Activated CD4-positive, alpha-beta T cell treated with anti-CD3 and anti-CD28 coated beads for 24 hours (primary cell): ENCODE results near the gene PTPN2.
"Not testable (repeated sequence)": the region's sequence is repeated elsewhere in the genome, so short reads cannot be mapped to it uniquely, and the experiment has no call there.

Experiments used
- DNase-seq, 2 donors: peaks; one replicate each; pipeline ENCODE4 v3.0.0-alpha.2; 2020; ENCODE audit warnings: low read depth in 2 of 2

PTPN2 gene

DNA sequence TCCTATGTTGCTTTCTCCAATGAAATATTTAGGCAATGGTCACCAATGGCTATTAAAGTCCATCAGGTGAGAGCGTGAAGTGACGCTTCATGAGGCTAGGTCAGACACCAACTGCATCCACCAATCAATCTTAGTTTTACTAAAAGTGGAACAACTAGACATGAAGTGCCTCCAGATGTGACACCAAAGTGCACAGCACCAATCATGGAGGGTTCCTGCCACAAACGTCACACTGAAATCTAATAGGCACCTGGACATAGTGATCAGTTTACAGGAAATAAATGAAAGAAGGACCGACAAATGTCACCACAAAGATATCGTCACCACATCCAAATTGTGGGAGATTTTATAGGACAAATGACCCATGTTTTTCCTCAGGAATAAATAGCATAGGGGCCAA lies 110.7 kb downstream of the PTPN2 start:
- no peak for DNase-seq

DNA sequence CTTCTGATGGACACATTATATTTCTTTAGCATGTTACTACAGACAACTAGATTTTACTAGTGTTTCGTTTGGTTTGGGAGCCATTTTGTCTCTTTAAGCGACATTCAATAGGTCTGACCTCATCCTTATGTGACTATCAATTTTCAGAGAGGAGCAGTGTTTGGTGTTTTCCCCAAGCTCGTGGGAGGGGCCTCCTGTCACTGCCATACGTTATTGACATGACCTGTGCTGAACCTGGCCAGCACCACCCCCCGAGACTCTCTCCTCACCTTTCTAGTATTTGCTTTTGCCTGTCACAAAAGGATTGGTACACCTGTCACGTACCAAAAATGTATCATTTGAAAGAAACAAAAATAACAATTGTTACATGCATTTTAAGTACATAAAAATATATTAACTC lies 111.9 kb downstream of the PTPN2 start:
- DNase-seq: no peak

DNA sequence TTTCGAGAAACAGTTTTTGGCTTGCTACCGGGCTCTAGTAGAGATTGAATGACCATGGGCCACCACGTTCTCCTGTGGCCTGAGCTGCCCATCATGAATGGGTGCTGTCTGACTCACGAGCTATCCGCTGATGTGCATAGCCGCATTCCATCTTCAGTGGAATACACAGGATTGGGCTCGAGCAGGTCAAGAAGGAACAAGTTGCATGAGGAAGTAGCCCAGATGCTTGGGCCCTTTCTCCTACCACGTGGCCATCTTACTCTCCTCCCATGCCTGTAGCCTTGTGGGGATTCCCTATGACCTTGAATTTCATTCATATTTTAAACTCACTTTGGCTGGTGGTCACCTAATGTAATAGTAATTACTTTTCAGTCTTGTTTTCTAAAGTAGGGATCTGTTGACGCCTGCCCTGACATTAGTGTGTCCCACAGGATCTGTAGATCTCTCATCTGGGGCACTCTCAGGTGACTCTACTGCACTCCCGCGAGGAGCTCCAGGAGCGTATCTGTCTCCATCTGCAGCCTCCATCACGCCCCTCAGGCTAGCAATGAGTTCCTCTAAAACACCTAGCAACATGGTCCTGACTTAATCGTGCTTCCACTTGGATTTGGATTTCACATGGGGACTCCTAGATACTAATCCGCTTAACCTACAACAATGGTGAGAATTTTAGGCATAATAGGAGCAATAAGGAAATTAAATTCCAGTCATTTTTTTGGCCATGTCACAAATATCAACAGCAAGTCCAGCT lies 113.4 kb downstream of the PTPN2 start:
- no peak for DNase-seq

DNA sequence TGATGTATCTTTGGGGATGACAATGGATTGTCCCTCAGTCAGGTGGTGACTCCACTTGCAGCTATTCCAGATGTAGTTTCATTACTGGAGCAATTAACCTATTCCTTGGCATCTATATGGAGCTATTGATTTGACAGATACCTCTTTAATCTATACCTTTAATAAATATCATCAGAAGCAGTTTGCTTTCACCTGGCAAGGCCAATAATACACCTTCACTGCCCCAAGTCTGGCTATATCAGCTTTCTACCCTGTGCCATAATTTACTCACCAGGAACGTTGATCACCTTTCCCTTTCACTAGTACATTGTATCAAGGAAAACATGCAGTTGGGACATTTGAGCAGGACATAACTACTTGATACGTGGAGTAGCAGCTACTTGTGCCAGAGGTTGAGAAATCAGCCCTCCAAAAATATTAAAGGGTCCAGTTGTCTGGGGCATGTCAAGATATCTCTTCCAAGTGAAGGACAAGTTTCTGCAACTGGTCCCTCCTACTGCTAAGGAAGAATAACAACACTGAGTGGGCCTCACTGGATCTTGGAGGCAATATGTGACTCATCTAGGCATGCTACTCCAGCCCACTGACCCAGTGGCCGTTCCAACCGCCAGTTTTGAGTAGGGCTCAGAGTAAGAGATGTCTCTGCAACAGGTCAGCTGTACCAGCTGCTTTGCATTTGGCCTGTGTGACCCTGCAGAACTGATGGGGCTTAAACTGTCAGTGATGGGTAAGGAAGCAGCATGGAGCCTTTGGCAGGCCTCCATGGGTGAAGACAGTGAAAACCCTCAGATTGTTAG lies 114.2 kb downstream of the PTPN2 start:
- no peak for DNase-seq

DNA sequence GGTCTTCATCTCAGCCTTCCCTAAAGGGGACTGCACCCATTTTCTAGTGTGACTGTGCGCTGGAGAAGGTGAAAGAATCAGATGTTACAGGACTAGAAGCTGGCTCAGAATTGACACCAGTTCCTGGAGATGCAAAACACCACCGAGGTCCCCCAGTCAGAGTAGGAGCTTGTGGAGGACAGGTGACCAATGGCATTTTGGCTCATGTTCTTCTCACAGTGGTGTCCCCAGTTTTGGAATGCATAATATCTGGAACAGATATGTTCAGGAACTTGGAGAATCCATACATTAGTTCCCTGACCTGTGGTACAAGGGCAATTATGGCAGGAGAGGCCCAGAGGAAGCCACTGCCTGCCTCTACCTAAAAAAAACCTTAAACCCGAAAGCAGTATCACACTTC lies 114.9 kb downstream of the PTPN2 start:
- no peak for DNase-seq

DNA sequence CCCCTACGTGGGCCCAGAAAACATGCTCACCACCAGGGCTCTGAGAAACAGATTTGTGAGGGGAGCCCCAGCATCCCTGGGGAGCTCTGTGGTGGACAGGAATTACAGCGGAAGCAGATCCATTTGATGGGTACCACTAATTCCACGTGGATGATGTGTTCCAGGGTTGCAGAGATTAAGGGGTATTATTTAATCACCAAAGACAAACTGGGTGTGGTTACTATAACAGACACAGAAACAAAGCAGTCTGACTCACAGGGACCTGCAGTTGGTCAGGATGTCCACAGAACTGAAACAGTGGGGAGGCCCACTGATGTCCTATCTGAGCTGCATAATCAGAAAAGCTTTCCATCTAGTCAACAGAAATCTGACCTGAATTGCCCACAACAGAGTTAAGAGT lies 115.4 kb downstream of the PTPN2 start:
- no peak for DNase-seq

DNA sequence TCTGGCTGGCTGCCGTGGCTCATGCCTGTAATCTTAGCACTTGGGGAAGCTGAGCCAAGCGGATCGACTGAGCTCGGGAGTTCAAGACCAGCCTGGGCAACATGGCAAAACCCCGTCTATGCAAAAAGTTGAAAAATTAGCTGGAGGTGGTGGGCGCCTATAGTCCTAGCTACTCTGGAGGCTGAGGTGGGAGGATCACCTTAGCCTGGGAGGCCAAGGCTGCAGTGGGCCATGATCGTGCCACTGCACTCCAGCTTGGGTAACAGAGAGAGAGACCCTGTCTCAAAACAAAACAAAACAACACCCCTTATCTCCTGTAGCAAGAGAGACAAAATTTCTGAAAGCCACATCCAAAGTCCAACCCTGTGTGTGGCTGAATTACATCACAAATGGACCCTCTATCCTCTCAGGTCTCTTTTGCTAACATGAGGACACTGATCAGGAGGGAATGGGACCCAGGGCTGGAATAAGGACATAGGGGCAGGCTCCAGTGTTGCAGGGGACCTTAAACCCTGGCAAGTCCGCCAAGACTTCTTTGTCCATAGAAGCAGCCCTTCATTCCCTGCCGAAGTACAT lies 116.4 kb downstream of the PTPN2 start:
- no peak for DNase-seq

DNA sequence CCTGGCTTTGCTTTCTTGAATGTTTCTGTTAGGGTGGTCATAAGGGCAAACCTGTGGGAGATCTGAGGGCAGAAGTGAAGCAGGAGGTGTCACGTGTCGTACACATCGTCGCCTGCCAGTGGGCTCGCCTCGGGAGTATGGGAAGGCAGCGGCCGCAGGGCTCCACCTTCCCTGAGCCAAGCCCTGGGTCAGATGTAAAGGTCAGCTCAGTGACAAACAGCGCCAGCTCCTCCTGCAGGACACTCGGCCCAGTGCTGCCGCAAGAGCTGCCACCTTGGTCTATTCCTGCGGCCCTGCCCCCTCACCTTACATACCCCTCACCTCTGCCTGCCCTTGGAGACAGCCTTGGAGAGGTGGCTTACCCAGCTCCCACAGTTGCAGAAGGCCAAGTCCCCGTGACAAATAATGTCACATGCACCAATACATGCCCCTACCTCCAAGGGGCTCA lies 117.0 kb downstream of the PTPN2 start:
- DNase-seq: no peak

DNA sequence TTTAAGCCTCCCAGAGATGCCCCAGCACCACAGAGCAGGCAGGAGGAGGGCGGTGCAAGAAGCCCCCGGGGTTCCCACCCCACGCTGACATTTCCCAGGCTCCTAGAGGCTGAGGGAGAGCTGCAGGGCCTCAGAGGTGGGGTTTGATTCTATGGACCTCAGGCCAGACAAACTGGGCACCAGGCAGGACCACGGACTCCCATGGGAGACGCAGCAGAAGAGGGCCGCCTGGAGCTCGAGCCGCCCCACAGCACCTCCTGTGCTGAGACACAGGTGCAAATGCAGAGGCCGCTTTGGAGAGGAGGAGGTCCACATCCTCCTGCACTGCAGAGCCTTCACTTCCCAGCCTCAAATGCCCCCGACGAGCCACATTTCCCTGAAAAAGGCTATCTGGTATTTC lies 118.5 kb downstream of the PTPN2 start:
- DNase-seq: no peak

DNA sequence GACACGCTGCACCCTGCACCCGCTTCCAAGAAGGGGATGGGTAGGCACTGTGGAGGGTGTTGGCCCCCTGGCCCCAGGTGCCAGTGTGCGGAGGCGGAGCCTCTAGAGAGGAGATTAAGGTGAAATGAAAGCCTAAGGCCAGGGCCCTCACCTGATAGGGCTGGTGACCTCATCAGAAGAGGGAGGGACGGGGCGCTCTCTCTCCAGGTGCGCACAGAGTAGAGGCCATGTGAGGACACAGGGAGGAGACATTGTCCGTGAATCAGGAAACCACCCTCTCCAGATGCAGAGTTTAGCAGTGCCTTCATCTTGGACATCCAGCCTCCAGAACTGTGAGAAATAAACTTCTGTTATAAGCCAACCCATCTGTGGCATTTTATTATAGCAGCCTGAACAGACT lies 118.9 kb downstream of the PTPN2 start:
- DNase-seq: no peak

DNA sequence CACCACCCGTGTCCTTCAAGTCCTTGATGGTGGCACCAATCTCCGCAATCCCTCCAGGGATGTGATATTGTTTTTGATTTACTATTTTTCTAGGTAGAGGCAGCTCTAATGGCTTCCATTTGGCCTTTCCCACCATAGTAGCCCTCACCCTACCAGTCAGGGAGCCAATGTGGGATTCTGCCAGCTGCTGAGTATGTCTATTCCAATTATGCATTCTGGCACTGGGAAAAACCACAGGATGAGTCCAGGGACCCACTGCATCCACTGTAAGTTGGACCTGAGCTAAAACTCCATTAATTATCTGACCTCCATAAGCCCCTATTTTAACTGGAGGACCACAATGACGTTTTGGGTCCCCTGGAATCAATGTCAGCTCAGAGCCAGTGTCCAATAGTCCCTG lies 125.5 kb downstream of the PTPN2 start:
- not testable (repeated sequence) for DNase-seq

DNA sequence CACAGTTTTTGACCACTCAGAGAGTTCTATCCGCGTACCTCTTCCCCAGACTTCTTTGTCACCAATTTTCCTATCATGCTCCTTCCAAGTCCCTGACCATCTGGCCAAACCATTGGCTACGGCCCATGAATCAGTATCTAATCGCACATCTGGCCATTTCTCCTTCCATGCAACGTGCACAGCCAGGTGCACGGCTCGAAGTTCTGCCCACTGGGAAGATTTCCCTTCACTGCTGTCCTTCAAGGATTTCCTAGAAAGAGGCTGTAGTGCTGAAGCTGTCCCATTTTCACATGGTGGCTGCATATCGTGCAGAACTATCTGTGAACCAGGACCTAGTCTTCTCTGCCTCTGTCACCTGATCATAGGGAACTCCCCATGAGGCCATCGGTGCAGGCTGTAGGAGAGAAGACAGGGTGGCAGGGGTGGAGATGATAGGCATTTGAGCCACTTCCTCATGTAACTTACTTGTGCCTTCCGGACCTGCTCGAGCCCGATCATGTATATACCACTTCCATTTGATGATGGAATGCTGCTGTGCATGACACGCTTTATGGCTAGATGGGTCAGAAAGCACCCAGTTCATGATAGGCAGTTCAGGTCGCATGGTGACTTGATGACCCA lies 127.3 kb downstream of the PTPN2 start:
- DNase-seq: not testable (repeated sequence)

DNA sequence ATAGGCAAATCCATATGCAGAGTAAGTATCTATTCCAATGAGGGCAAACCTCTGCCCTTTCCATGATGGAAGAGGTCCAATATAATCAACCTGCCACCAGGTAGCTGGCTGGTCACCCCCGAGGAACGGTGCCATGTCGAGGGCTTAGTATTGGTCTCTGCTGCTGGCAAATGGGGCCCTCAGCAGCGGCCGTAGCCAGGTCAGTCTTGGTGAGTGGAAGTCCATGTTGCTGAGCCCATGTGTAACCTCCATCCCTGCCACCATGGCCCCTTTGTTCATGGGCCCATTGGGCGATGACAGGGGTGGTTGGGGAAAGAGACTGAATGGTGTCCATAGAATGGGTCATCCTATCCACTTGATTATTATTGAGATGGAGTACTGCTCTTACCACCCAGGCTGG lies 128.4 kb downstream of the PTPN2 start:
- not testable (repeated sequence) for DNase-seq

DNA sequence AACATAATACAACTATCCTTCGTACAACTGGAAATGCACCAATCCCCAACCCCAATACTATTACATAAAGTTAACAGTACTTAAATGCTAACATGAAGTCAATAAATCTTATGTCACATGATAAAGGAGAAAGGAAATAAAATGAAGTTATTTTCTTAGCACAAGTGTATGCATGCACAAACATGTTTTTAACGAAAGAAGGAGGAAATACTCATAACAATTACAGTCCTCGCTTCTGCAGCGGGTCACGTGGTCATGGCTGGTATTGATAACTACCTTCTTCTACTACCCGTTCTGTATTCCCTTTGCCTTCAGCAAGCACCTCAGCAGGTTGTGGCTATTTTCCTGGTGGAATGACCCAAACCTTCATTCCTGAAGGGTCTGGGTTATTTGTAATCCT lies 129.5 kb downstream of the PTPN2 start:
- DNase-seq: no peak

DNA sequence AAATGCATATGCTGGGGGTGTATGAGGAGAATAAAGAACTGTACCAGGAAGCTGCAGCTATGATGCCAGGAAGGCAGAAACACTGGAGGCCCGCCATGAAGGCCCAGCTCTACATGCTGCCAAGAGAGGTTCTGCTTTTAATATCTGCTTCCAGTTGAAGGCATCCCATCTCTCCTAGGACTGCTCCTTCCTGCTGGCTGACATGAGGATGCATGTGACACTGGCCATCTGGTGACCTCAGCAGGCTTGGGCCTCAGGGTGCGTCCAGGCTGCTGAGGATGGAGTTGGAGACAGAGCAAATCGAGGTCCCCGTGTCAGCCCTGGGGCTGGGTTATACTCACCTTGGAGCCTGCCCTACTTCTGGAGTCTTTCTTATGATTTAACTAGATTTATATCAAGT lies 132.1 kb downstream of the PTPN2 start:
- no peak for DNase-seq

DNA sequence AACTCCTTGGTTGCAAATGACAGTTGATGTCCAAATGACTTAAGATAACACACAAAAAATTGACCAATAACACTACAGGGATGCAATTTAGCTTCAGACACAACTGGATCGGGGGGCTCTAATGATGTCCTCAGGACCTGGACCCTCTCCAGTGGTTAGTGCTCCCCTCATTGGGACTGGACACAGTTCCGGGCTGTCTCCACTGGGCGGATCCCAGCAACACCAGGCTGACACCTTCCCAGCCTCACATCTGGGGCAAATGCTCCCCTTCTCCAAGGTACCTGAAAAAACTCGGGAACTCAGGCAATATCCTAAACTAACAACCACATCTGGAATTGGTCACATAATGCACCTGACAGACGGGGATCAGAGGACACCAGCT lies 132.5 kb downstream of the PTPN2 start:
- DNase-seq: no peak

DNA sequence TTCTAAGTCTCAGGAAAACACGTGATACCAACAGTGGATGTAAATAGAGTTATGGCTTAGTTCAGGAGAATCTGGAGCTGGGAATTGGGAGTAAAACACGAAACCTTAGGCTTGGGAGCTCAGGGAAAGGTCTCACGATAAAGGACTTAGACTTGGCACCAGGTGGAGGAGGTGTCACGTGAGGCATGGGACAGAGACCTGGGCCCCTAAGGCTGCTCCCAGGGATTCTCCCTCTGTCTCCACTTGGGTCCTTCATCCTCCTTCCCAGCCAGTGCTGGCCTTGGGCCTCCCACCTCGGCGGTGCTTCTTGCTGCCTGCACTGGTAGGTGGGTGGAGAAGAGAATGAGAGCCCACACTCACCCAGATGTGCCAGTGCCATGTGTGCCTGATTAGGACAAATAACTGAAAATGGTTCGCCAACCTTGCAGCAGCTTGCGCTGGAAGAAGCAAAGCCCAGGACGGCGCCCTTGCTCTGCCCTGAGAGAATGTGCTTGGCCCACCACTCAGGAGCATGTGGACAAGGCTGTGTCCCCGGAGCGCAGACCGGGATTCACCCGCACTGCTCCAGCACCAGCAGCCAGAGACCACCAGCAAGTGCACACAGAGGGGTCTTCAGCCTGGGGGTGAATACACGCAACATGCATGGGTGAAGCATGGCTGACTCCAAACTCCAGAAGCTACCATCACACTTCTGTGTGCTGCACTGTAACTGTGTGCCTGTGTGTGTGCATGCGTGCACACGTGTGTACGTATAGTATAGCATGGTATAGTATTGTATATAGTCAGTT lies 133.1 kb downstream of the PTPN2 start:
- no peak for DNase-seq

DNA sequence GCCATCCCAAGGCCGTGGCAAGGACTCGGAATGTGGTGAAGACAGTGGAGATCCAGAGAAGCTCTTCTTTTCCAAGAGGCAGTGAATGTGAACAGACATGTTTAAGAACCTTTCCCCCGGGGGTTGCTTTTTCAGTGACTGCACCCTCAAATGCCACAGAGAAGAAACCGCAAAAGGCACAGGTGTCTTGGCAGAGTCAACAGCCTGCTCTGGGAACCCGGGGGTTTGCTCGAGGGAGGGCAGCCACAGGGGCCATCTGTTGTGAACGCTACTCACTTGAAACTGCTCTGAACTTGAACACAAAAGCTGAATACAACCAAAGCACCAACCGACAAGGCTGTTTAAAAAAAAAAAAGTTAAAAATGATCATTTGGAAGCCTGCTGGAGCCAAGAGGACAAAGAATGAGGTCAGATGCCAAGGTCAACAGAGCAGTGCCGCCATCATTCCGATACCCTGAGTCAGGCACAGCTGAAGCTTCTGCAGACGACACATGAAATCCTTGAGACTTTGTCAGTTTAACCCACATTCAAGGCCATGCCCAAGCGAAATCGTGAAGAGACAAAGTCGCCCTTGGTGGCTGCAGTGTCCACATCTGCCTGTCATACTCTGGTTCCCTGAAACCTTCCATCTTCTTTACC lies 133.8 kb downstream of the PTPN2 start:
- no peak for DNase-seq

DNA sequence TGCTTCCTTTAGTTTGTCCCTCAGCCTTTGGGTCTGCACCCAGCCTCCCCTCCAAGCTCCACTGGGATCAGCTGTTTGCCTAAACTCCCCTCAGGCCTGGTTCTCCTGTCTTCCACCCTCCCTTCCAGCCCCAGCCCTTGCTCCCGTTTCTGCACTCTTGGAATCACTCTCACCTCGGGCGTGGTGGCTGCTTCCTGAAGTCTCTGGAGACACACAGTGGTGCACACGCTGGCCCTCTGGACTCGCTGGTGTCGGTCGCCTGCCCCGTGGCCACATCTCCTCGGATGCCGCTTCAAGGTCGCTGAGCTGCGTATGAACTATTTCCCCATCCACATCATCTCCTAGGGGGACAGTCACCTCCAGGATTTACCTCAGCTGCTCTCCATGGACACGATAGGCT lies 134.9 kb downstream of the PTPN2 start:
- no peak for DNase-seq

DNA sequence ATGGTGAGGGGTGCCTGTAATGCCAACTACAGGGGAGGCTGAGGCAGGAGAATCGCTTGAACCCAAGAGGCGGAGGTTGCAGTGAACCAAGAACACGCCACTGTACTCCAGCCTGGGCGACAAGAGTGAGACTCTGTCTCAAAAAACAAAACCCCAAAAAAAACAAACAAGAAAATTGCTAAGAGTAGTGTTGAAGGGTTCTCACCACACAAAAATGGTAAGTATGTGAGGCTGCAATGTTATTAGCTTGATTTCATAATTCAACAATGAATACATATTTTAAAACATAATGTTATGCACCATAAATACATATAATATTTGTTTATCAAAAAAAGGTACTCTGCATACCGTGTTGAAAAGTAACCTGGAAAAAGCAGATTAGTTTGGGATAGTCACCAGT lies 135.4 kb downstream of the PTPN2 start:
- no peak for DNase-seq
